SK-N-SH treated with all-trans-retinoic acid at 6 μM for 48 hours (cell line): ENCODE measurements around the gene TPRG1L.

Experiments used
- ATAC-seq: fragments of 200-7000 bp; cut with Tn5 transposase; 3 replicates; pipeline ENCODE4 v1.9.1; 2020; ENCODE audit warnings: mild to moderate bottlenecking, moderate library complexity
- ARNTL ChIP-seq: fragments of 450-650 bp; formaldehyde crosslinking; IDR thresholded peaks from 2 replicates; pipeline ENCODE4 v1.5.0; 2020; ENCODE audit warnings: low read depth, mild to moderate bottlenecking, moderate library complexity, borderline replicate concordance
- BACH2 ChIP-seq: fragments of 250-450 bp; sonication (Bioruptor Pico); IDR thresholded peaks from 2 replicates; pipeline ENCODE4 v1.9.0; 2021; ENCODE audit warnings: mild to moderate bottlenecking, borderline replicate concordance
- CREB5 ChIP-seq: fragments of 250-450 bp; sonication (Bioruptor Pico); IDR thresholded peaks from 2 replicates; pipeline ENCODE4 v1.5.1; 2020; ENCODE audit warnings: low read depth, mild to moderate bottlenecking, moderate library complexity
- CSDC2 ChIP-seq: fragments of 250-450 bp; sonication (Bioruptor Pico); IDR thresholded peaks from 2 replicates; pipeline ENCODE4 v1.5.0; 2020; ENCODE audit warnings: mild to moderate bottlenecking, moderate library complexity
- CSRNP3 ChIP-seq: fragments of 250-450 bp; sonication (Bioruptor Pico); IDR thresholded peaks from 2 replicates; pipeline ENCODE4 v1.5.1; 2021; ENCODE audit warnings: mild to moderate bottlenecking, moderate library complexity
- ESRRG ChIP-seq: fragments of 250-450 bp; sonication (Bioruptor Pico); IDR thresholded peaks from 2 replicates; pipeline ENCODE4 v1.6.1; 2021; ENCODE audit warnings: mild to moderate bottlenecking
- GLIS3 ChIP-seq: fragments of 250-450 bp; sonication (Bioruptor Pico); IDR thresholded peaks from 2 replicates; pipeline ENCODE4 v1.5.0; 2020; ENCODE audit warnings: mild to moderate bottlenecking, moderate library complexity
- ISL1 ChIP-seq: fragments of 250-450 bp; sonication (Bioruptor Pico); IDR thresholded peaks from 2 replicates; pipeline ENCODE4 v2.1.2; 2022; ENCODE audit warnings: mild to moderate bottlenecking, moderate library complexity
- OSR1 ChIP-seq: fragments of 250-450 bp; sonication (Bioruptor Pico); IDR thresholded peaks from 2 replicates; pipeline ENCODE4 v1.8.0; 2022; ENCODE audit warnings: moderate library complexity, mild to moderate bottlenecking, inconsistent platforms
- PATZ1 ChIP-seq: fragments of 250-450 bp; sonication (Bioruptor Pico); IDR thresholded peaks from 2 replicates; pipeline ENCODE4 v1.8.0; 2020; ENCODE audit warnings: mild to moderate bottlenecking, moderate library complexity, borderline replicate concordance
- PPARA ChIP-seq: fragments of 250-450 bp; sonication (Bioruptor Pico); IDR thresholded peaks from 2 replicates; pipeline ENCODE4 v1.5.0; 2020; ENCODE audit warnings: mild to moderate bottlenecking, borderline replicate concordance
- RARB ChIP-seq: fragments of 250-450 bp; sonication (Bioruptor Pico); IDR thresholded peaks from 2 replicates; pipeline ENCODE4 v1.8.0; 2021; ENCODE audit warnings: mild to moderate bottlenecking, moderate library complexity
- SNAI2 ChIP-seq: fragments of 250-450 bp; sonication (Bioruptor Pico); IDR thresholded peaks from 2 replicates; pipeline ENCODE4 v1.5.0; 2020; ENCODE audit warnings: mild to moderate bottlenecking, moderate library complexity
- TCF4 ChIP-seq: fragments of 250-450 bp; sonication (Bioruptor Pico); IDR thresholded peaks from 2 replicates; pipeline ENCODE4 v1.8.0; 2021; ENCODE audit warnings: mild to moderate bottlenecking, moderate library complexity, borderline replicate concordance
- TOX ChIP-seq: fragments of 250-450 bp; sonication (Bioruptor Pico); IDR thresholded peaks from 2 replicates; pipeline ENCODE4 v1.8.0; 2021; ENCODE audit warnings: mild to moderate bottlenecking, moderate library complexity, borderline replicate concordance
- TSHZ2 ChIP-seq: fragments of 250-450 bp; sonication (Bioruptor Pico); IDR thresholded peaks from 2 replicates; pipeline ENCODE4 v1.5.0; 2020; ENCODE audit warnings: mild to moderate bottlenecking, moderate library complexity
- ZFP3 ChIP-seq: fragments of 250-450 bp; sonication (Bioruptor Pico); IDR thresholded peaks from 2 replicates; pipeline ENCODE4 v1.5.0; 2020; ENCODE audit warnings: mild to moderate bottlenecking, moderate library complexity
- ZFP30 ChIP-seq: fragments of 450-650 bp; formaldehyde crosslinking; IDR thresholded peaks from 2 replicates; pipeline ENCODE4 v1.5.0; 2022; ENCODE audit warnings: mild to moderate bottlenecking, moderate library complexity
- ZNF565 ChIP-seq: fragments of 450-650 bp; formaldehyde crosslinking; conservative IDR thresholded peaks from 2 replicates; pipeline ENCODE4 v1.5.0; 2020; ENCODE audit warnings: low read depth, mild to moderate bottlenecking, moderate library complexity
- ZNF70 ChIP-seq: fragments of 450-650 bp; formaldehyde crosslinking; IDR thresholded peaks from 2 replicates; pipeline ENCODE4 v1.5.0; 2020; ENCODE audit warnings: mild to moderate bottlenecking, moderate library complexity

TPRG1L gene

GRCh38 chr1:3641046-3641760 is 16.4 kb downstream of the TPRG1L start (continued):
- TF ChIP-seq TSHZ2 (no peak), BACH2 (CRISPR knock-in tag) (no peak), ZFP3 (CRISPR knock-in tag) (no peak)

GRCh38 chr1:3641816-3642215 is 17.0 kb downstream of the TPRG1L start:
- TF ChIP-seq CREB5 (no peak), ARNTL (CRISPR knock-in tag) (no peak), OSR1 (no peak), PATZ1 (CRISPR knock-in tag) (no peak), PPARA (CRISPR knock-in tag) (no peak), BACH2 (CRISPR knock-in tag) (no peak), SNAI2 (CRISPR knock-in tag) (no peak), ZNF565 (no peak), RARB (CRISPR knock-in tag) (no peak), ZNF70 (CRISPR knock-in tag) (no peak), GLIS3 (CRISPR knock-in tag) (no peak), ZFP30 (no peak), ZFP3 (CRISPR knock-in tag) (no peak)
- no peak for ATAC-seq

- ATAC-seq: no peak
- TF ChIP-seq ARNTL (CRISPR knock-in tag): no peak
- TF ChIP-seq, all 23 proteins: peak for 0
Measured at GRCh38 chr1:3642919-3643675, 18.3 kb downstream of the TPRG1L start.

- ATAC-seq: no peak
- no peak for TF ChIP-seq ISL1 (CRISPR knock-in tag)
- TF ChIP-seq ESRRG (CRISPR knock-in tag): no peak
- TF ChIP-seq TOX (CRISPR knock-in tag): no peak
- no peak for TF ChIP-seq PPARA (CRISPR knock-in tag)
- no peak for TF ChIP-seq ZNF70 (CRISPR knock-in tag)
- TF ChIP-seq GLIS3 (CRISPR knock-in tag): no peak
- no peak for TF ChIP-seq TSHZ2
- TF ChIP-seq PATZ1 (CRISPR knock-in tag): no peak
- no peak for TF ChIP-seq ZFP30
- TF ChIP-seq CSDC2 (CRISPR knock-in tag): no peak
- no peak for TF ChIP-seq CSRNP3 (CRISPR knock-in tag)
- TF ChIP-seq TCF4 (CRISPR knock-in tag): no peak
- no peak for TF ChIP-seq RARB (CRISPR knock-in tag)
- TF ChIP-seq OSR1: no peak
- TF ChIP-seq ZFP3 (CRISPR knock-in tag): no peak
- TF ChIP-seq BACH2 (CRISPR knock-in tag): no peak
Measured at GRCh38 chr1:3644273-3644672, 19.5 kb downstream of the TPRG1L start.
